ENCODE measurements around the gene FMN1. TPM values are rescaled to one million over a fixed set of nuclear protein-coding genes. Genes with fewer than 3 reads are reported as not detected.
"Not testable (repeated sequence)": the region's sequence is repeated elsewhere in the genome, so short reads cannot be mapped to it uniquely, and the experiment has no call there.

Gene FMN1
- polyA plus RNA-seq, 2 of the 4 experiments (the other 2 are of a cell fraction): 0.53 to 2.2 TPM

- TF ChIP-seq ATOH8 (CRISPR knock-in tag; IDR thresholded peaks at IDR 0.05; ENCODE audit: low read depth): peak; percentile 49
- TF ChIP-seq JUN (IDR thresholded peaks at IDR 0.05): peak; percentile 95 to 99
- peak; percentile 99 for TF ChIP-seq HES2 (IDR thresholded peaks at IDR 0.05)
- peak; percentile 96 to 97 for TF ChIP-seq EP300 (IDR thresholded peaks at IDR 0.05)
- TF ChIP-seq JUNB (IDR thresholded peaks at IDR 0.05): peak; percentile 99
- no peak for TF ChIP-seq TP53 (CRISPR knock-in tag; IDR thresholded peaks at IDR 0.05)
- no peak for TF ChIP-seq PHF8 (IDR thresholded peaks at IDR 0.05; ENCODE audit: borderline replicate concordance, low read depth)
- no peak for TF ChIP-seq ZC3H11A (IDR thresholded peaks at IDR 0.05)
Observed at GRCh38 chr15:32849769-32850668, 344.5 kb downstream of the FMN1 start (continued).

DNA sequence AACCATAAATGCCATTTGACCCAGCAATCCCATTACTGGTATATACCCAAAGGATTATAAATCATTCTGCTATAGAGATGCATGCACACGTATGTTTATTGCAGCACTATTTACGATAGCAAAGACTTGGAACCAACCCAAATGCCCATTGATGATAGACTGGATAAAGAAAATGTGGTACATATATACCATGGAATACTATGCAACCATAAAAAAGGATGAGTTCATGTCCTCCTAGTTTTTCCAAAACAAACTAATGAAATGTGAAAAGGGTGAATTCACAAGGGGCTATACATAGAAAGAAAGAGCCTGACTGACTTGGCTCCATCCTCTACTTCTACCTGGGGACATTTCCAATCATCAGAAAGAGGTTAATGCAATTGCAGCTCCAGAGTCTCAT lies 347.8 kb downstream of the FMN1 start:
- CTCF ChIA-PET: interaction anchor here (0.6 to 6.1 kb wide), 6 partner anchors 14 to 184 kb away, joined by 3 to 90 read pairs (median 44); no protein-coding TSS in a partner anchor
- H3K27ac ChIP-seq; DNase-seq (ENCODE audit: low read depth in 1 of 2, low spot score in 1 of 2); H3K9me3 ChIP-seq; H3K4me3 ChIP-seq; ATAC-seq; H3K4me2 ChIP-seq; POLR2A ChIA-PET; FAIRE-seq: not testable (repeated sequence)
- H3K4me1 ChIP-seq: peaks cover 30% of the 10 kb centered on the region
- WGBS (ENCODE audit: missing lambda C conversion rate): 85% methylated on average over 2 of the region's 2 CpGs

GRCh38 chr15:32844118-32844711 lies 350.3 kb downstream of the FMN1 start:
- Histone ChIP-seq H3K27ac (peak overlapping the region in 1 of 2 experiments; percentile 41; a peak in 1 of 6 replicates), H3K9me3 (0 out of 3 replicates have a peak, but pooled peaks cover 2% of the 10 kb centered on the region), H3K4me1 (peaks cover 26% of the 10 kb centered on the region), H3K4me3 (no peak overlapping the region), H3K4me2 (no peak overlapping the region)
- TF ChIP-seq ZFP36 (IDR thresholded peaks at IDR 0.05; ENCODE audit: borderline replicate concordance, partially characterized antibody) (no peak), HOXB5 (CRISPR knock-in tag; IDR thresholded peaks at IDR 0.05) (no peak), NFE2L2 (conservative IDR thresholded peaks at IDR 0.05; ENCODE audit: low read length) (no peak), FOXS1 (CRISPR knock-in tag; IDR thresholded peaks at IDR 0.05) (no peak), HDAC2 (IDR thresholded peaks at IDR 0.05) (no peak), CTCF (IDR thresholded peaks at IDR 0.05) (peak; percentile 77), SMC3 (IDR thresholded peaks at IDR 0.05) (peak; percentile 85), ESRRA (IDR thresholded peaks at IDR 0.05; ENCODE audit: borderline replicate concordance, low read length) (no peak), TFCP2L1 (CRISPR knock-in tag; IDR thresholded peaks at IDR 0.05) (no peak), RAD21 (conservative IDR thresholded peaks at IDR 0.05 in 1 of 2, IDR thresholded peaks at IDR 0.05 in 1 of 2) (peak; percentile 73 to 78), POLR2A (IDR thresholded peaks at IDR 0.05; ENCODE audit: low read length) (no peak), RNF2 (IDR thresholded peaks at IDR 0.05; ENCODE audit: borderline replicate concordance, low read depth) (no peak), FOSL2 (IDR thresholded peaks at IDR 0.05) (no peak), FOSL2 (CRISPR knock-in tag; IDR thresholded peaks at IDR 0.05) (no peak), MYC (IDR thresholded peaks at IDR 0.05; ENCODE audit: borderline replicate concordance, low read length) (no peak), SREBF2 (IDR thresholded peaks at IDR 0.05) (no peak), FOSB (CRISPR knock-in tag; IDR thresholded peaks at IDR 0.05) (no peak)
- TF ChIP-seq, protein P1, sequence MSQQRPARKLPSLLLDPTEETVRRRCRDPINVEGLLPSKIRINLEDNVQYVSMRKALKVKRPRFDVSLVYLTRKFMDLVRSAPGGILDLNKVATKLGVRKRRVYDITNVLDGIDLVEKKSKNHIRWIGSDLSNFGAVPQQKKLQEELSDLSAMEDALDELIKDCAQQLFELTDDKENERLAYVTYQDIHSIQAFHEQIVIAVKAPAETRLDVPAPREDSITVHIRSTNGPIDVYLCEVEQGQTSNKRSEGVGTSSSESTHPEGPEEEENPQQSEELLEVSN (IDR thresholded peaks at IDR 0.05; ENCODE audit: borderline replicate concordance, low read depth): no peak
- POLR2A ChIA-PET: interaction anchor here (0.6 kb wide), 1 partner anchor 135 kb away, joined by 3 read pairs; no protein-coding TSS in a partner anchor
- DNase-seq (ENCODE audit: low read depth in 1 of 2, low spot score in 1 of 2): peak; percentile 40 to 69
- peak in 1 of 2 experiments; percentile 62; a peak in 3 of 6 replicates for ATAC-seq
- WGBS (ENCODE audit: missing lambda C conversion rate): 49% methylated on average over 2 of the region's 2 CpGs
- CTCF ChIA-PET: interaction anchor here (0.6 to 6.1 kb wide), 55 partner anchors 8 to 289 kb away, joined by 3 to 90 read pairs (median 4); no protein-coding TSS in a partner anchor
- peak; percentile 89 for FAIRE-seq

Measured in A549 (cell line).